GM21723 (cell line): ENCODE results near the gene PRKCE.

Experiments used
- ATAC-seq: cut with Tn5 transposase; IDR thresholded peaks from one replicate; pipeline ENCODE4 v1.9.1; 2021; ENCODE audit warnings: mild to moderate bottlenecking, moderate library complexity; ENCODE audit not compliant: unreplicated experiment

PRKCE gene

GRCh38 chr2:45748239-45748638, 96.8 kb downstream of the PRKCE start:
- ATAC-seq = no peak

- ATAC-seq = no peak
These were observed 98.5 kb downstream of the PRKCE start for GRCh38 chr2:45750001-45750400.

- no peak for ATAC-seq
These were observed 99.0 kb downstream of the PRKCE start for GRCh38 chr2:45750484-45750883.

GRCh38 chr2:45753381-45753780, 101.9 kb downstream of the PRKCE start:
- ATAC-seq = no peak

GRCh38 chr2:45754131-45755010, 102.9 kb downstream of the PRKCE start:
- ATAC-seq = no peak

- no peak for ATAC-seq
These were observed 104.3 kb downstream of the PRKCE start for GRCh38 chr2:45755585-45756335.

GRCh38 chr2:45758018-45758417, 106.5 kb downstream of the PRKCE start:
- ATAC-seq = no peak

- ATAC-seq = no peak
These were observed 107.9 kb downstream of the PRKCE start for GRCh38 chr2:45759310-45759851.

- ATAC-seq = no peak
These were observed 110.2 kb downstream of the PRKCE start for GRCh38 chr2:45761635-45762034.

- no peak for ATAC-seq
These were observed 111.8 kb downstream of the PRKCE start for GRCh38 chr2:45763255-45763654.

- no peak for ATAC-seq
These were observed 112.3 kb downstream of the PRKCE start for GRCh38 chr2:45763797-45764196.

- ATAC-seq = no peak
These were observed 113.7 kb downstream of the PRKCE start for GRCh38 chr2:45765007-45765727.

- no peak for ATAC-seq
These were observed 114.3 kb downstream of the PRKCE start for GRCh38 chr2:45765728-45766254.

GRCh38 chr2:45768208-45768607, 116.7 kb downstream of the PRKCE start:
- ATAC-seq = no peak

GRCh38 chr2:45769056-45769455, 117.6 kb downstream of the PRKCE start:
- ATAC-seq = no peak

- ATAC-seq = no peak
These were observed 118.5 kb downstream of the PRKCE start for GRCh38 chr2:45769854-45770576.

- no peak for ATAC-seq
These were observed 119.3 kb downstream of the PRKCE start for GRCh38 chr2:45770811-45771210.

GRCh38 chr2:45771261-45771660, 119.8 kb downstream of the PRKCE start:
- ATAC-seq = no peak

GRCh38 chr2:45772038-45772437, 120.6 kb downstream of the PRKCE start:
- no peak for ATAC-seq

GRCh38 chr2:45773909-45774308, 122.4 kb downstream of the PRKCE start:
- no peak for ATAC-seq
